ENCODE data around the gene TSTD1.

- TF ChIP-seq CTCF (IDR thresholded peaks at IDR 0.05) (no peak), POLR2A (IDR thresholded peaks at IDR 0.05) (no peak)
These were observed 37.9 kb downstream of the TSTD1 start for GRCh38 chr1:161000736-161001480.
